CD4-positive, alpha-beta T cell treated with Interleukin-17A for 1 hour (primary cell): Measurements from ENCODE around the gene CCDC70.

ENCODE experiments used
- DNase-seq: peaks from one replicate; pipeline ENCODE4 v3.0.0-alpha.2; 2020

CCDC70 gene

DNA sequence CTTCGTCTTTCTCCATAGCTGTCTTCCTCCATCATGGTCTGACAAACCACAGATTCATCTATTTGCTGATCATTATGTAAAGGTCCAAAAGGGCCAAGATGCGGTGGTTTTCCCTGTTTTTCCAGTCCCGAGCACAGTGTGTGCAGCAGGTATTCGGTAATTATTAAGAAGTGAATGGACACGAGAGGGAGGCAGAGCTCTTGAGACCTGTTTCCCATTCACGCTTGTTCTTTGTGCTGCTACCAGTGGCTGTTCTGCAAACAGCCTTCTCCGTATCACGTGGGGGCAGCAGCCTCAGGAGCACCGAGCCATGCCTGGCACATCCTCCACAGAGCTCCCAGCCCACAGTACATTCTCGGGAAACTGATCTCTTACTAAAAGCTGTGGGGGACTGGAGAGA lies 50.3 kb downstream of the CCDC70 start:
- DNase-seq: no peak

GRCh38 chr13:51912511-51913225 lies 50.9 kb downstream of the CCDC70 start:
- no peak for DNase-seq

DNA sequence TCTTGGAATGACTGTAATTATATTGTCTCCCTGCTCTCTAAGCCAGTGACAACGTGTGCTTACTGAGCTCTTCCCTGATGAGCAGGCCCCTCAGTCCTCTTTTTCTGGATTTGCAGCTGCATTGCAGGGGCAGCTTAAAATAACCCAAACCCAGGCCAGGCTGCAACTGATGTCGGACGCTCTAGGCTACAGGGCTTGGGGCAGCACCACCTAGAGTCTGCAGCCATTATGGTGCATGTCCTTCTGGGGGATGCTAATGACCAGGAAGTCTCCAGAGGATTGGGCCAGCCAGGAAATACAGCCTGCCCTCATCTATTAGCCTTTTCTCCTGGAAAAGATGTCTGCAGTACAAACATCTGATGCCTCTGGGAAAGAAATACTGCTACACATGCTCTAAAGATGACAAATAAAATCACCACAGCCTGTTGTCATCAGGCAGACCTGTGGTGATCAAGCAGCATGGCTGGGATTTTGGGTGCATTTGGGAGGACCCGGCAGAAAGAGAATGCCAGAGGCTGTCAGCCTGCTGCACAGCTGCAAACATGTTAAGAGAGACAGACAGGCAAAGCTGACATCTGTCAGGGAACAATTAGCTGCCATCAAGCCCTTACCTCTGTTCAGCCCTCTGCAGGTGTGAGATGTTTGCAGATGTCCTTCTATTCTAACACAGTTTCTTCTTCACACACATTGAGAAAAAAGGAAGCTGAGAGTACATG lies 51.8 kb downstream of the CCDC70 start:
- DNase-seq: no peak

- no peak for DNase-seq
Observed at GRCh38 chr13:51914137-51914493, 52.3 kb downstream of the CCDC70 start.
